Fibroblast of the conjunctiva (primary cell): Measurements from ENCODE around the gene ELANE.

Experiments used
- DNase-seq: peaks from one replicate; pipeline ENCODE4 v3.0.0-alpha.2; 2010; ENCODE audit warnings: low read depth

The ELANE gene

GRCh38 chr19:898663-899062 lies 46.6 kb downstream of the ELANE start:
- DNase-seq, result no peak

GRCh38 chr19:899336-900042 lies 47.4 kb downstream of the ELANE start:
- no peak for DNase-seq

- DNase-seq, result no peak
Measured at GRCh38 chr19:900043-900301, 47.9 kb downstream of the ELANE start.

- DNase-seq, result no peak
Measured at GRCh38 chr19:900302-901111, 48.4 kb downstream of the ELANE start.

- DNase-seq, result no peak
Measured at GRCh38 chr19:901216-902092, 49.4 kb downstream of the ELANE start.

- DNase-seq, result no peak
Measured at GRCh38 chr19:902093-902370, 49.9 kb downstream of the ELANE start.

GRCh38 chr19:902446-903226 lies 50.5 kb downstream of the ELANE start:
- DNase-seq, result no peak

GRCh38 chr19:903266-903797 lies 51.2 kb downstream of the ELANE start:
- DNase-seq, result no peak

- no peak for DNase-seq
Measured at GRCh38 chr19:904545-904944, 52.4 kb downstream of the ELANE start.
